ENCODE data around the gene EPS8L2.
A peak's percentile ranks its signal among the peaks of the same experiment; 100 is the strongest.

The EPS8L2 gene

GRCh38 chr11:705646-706438, at the start of gene EPS8L2:
TSS of gene EPS8L2 (plus strand) at chr11:706231. CDS start at chr11:709408, 3,177 bp downstream.
- DNase-seq (ENCODE audit: low spot score), result no peak

DNA sequence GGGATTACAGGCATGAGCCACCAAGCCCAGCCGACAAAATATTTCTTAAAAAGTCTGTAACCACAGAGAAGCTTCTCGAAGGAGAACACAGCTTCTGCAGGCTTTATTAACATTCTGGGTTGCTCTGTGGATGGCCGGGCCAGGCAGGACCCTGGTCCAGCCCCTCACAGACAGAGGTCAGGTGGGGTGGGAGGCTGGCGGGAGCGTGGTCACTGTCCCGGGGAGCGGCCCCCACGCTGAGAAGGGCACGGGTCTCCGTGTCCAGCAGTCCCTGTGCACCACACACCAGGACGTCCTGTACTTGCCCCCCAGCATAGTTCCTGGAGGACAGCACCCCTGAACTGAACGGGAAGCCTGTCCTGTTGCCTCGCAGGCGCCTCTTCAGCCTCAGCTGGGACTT, 49.6 kb upstream of the EPS8L2 start:
- no peak for DNase-seq (ENCODE audit: low spot score)

- DNase-seq (ENCODE audit: low spot score), result no peak
Measured at GRCh38 chr11:656866-657265, 49.2 kb upstream of the EPS8L2 start.

- DNase-seq (ENCODE audit: low spot score), result no peak
Measured at GRCh38 chr11:657691-658126, 48.3 kb upstream of the EPS8L2 start.

- DNase-seq (ENCODE audit: low spot score), result no peak
Measured at GRCh38 chr11:659532-660085, 46.4 kb upstream of the EPS8L2 start.

DNA sequence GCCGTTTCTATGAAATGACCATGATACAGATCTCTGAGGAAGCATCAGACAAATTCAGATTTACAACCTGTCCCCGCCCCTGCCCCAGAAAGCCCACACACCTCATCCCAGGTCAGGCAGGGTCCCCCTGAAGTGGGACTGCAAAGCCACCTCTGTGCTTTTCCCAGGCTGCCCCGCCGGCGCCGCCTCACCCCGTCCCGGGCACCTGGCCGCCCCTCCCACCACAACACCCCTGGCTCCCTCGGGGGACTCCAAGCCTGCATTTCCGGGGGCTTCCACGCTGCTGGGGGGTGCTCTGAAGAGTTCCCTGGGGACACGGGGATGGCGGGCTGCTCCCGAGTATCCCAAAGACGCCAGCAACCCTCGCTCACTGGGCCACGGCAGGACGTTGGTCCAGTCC, 45.8 kb upstream of the EPS8L2 start:
- DNase-seq (ENCODE audit: low spot score), result no peak

- no peak for DNase-seq (ENCODE audit: low spot score)
Measured at GRCh38 chr11:660681-661444, 45.2 kb upstream of the EPS8L2 start.

GRCh38 chr11:662689-663274, 43.2 kb upstream of the EPS8L2 start:
- DNase-seq (ENCODE audit: low spot score), result peak; percentile 77

GRCh38 chr11:665062-665703, 40.8 kb upstream of the EPS8L2 start:
- no peak for DNase-seq (ENCODE audit: low spot score)

GRCh38 chr11:665704-666281, 40.2 kb upstream of the EPS8L2 start:
- no peak for DNase-seq (ENCODE audit: low spot score)

DNA sequence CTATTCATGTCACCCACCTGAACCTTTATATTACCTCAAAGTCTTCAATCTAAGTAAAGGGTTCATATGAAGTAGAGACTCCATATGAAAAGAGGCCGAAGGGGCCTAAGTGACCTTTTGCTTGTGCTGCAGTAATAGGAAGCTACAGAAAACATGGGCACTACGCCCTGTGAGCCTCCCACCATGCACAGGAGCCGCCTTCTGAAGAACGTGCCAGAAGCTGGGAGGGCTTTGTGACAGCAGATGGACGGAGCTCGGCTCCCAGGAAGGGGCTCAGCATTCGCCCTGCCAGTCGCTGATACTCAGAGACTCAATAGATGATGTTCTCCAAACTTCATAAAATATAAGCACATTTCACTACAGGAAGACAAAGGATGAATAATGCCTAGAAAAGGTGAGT, 32.2 kb upstream of the EPS8L2 start:
- no peak for DNase-seq (ENCODE audit: low spot score)

DNA sequence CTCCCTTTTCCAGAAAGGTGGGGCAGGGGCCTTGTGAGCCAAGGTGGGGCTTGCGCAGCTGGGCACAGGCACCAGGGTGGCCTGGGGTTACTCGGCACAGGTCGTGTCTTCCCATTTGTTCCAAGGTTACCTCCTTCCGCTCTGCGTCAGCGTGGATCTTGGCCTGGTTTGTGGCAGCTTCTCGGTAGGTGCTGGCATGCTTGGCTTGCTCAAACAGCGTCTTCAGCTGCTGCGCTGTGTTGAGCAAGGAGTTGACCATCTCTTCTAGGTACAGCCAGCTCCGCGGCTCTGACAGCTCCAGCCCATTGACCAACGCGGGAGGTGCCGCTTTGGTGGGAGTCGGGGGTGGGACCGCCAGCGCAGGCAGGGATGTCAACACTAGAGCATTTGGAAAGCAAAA, 31.6 kb upstream of the EPS8L2 start:
- DNase-seq (ENCODE audit: low spot score), result no peak

GRCh38 chr11:678297-678696, 27.7 kb upstream of the EPS8L2 start:
- DNase-seq (ENCODE audit: low spot score), result no peak

DNA sequence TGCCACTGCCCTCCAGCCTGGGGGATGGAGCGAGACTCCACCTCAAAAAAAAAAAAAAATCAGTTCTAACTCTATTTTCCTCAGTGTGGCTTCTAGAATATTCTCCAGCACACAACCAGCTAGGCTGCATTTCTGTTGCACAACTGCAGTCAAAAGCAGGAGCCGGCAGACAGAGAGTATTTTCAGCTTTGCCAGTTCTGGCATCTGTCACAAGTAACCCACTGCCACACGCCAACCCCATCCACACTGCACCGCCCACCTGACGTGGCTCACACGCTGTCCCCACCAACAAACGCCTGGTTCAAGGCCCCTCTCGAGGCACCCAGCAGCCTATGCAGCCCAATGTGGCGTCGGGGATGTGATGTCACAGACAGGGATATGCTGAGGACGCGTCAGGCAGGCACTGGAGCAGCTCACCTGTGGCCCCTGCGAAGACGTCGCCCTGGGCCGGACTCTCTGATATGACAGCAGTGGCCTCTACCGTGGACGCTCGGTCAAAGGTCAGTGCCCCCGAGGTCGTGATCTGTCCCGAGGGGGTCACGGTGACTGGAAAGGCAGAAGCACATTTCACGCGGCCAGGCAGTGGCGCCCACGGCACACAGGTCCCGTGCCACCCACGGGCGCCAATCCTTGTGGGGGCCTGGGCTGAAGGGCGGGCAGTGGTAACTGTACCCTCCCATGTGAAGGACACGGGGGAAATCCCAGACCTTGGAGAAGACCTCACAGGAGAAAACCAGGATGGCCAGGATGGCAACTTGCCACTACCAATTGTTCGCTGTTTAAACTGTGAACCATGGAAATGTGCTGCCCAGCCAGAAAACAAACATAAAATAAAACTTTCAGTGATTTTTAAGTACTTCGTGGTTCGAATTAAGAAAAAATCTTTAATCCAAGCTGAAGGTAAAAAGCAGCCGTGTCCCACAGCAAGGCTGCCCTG, 26.5 kb upstream of the EPS8L2 start:
- DNase-seq (ENCODE audit: low spot score), result no peak

- DNase-seq (ENCODE audit: low spot score), result no peak
Measured at GRCh38 chr11:680476-680875, 25.6 kb upstream of the EPS8L2 start.

- DNase-seq (ENCODE audit: low spot score), result no peak
Measured at GRCh38 chr11:680970-681369, 25.1 kb upstream of the EPS8L2 start.

DNA sequence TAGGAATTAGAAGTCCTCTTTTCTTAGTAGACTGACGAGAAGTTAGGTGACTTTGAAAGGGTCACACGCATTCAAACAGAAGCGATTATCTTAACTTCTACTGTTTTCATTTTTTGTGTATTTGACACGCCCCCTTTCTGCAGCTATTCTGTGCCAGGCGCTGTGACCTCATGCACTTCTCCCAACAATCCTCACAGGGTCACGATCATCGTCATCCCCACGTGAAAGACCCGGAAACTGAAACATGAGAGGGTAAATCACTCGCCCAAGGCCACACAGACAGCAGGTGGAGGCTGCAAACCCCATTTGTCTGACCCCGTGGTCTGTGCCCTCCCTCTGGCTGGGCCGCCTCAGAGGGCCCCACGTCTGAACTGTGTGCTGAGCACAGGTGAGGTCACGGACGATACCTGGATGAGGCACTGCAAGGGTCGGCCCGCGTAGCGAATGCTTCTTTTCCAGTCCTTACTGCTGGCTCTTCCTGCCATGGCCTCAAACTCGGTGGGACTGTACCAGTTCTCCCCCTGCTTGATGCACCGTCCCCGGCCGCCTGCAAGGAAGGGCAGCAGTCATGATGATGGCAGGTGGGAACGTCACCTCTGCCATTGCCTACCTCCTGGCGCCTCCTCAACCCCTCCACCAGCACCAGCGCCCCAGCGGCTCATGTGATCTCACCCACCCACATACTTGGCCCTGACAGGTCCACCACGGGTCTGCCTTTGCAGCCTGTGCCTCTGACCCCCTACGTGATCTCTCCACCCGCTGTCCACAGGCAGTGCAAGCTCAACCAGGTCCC, 19.4 kb upstream of the EPS8L2 start:
- DNase-seq (ENCODE audit: low spot score), result no peak

GRCh38 chr11:687751-688150, 18.3 kb upstream of the EPS8L2 start:
- DNase-seq (ENCODE audit: low spot score), result no peak

- DNase-seq (ENCODE audit: low spot score), result no peak
Measured at GRCh38 chr11:688681-689080, 17.4 kb upstream of the EPS8L2 start.

GRCh38 chr11:689625-690024, 16.4 kb upstream of the EPS8L2 start:
- DNase-seq (ENCODE audit: low spot score), result no peak
